H1 (cell line): ENCODE results near the gene TMEM120B. TPM values are rescaled to one million over a fixed set of nuclear protein-coding genes. Genes with fewer than 3 reads are reported as not detected.

Source experiments
- CEBPB ChIP-seq: IDR thresholded peaks from 2 replicates; pipeline ENCODE4 v1.6.1; 2012; ENCODE audit warnings: low read depth, low read length
- HDAC2 ChIP-seq, 2 experiments: fragments of 300-600 bp in 1 of 2; sonication (generic) in 1 of 2; IDR thresholded peaks; 2 replicates each; pipeline ENCODE4 v1.6.1; 2011 to 2012; ENCODE audit warnings: low read depth in 2 of 2, low read length in 2 of 2, mild to moderate bottlenecking in 2 of 2, moderate library complexity in 2 of 2, borderline replicate concordance in 1 of 2, inconsistent platforms in 1 of 2
- JUN ChIP-seq: IDR thresholded peaks from 2 replicates; pipeline ENCODE4 v1.6.1; 2011; ENCODE audit warnings: low read depth, mild to moderate bottlenecking, improper control_type of control experiment, low read length
- NRF1 ChIP-seq: IDR thresholded peaks from 2 replicates; pipeline ENCODE4 v1.6.1; 2011; ENCODE audit warnings: mild to moderate bottlenecking, low read depth, low read length, improper control_type of control experiment
- PHF8 ChIP-seq: fragments of 200-600 bp; sonication (generic); conservative IDR thresholded peaks from 2 replicates; pipeline ENCODE4 v1.7.1; 2012; ENCODE audit warnings: low read depth, mild to moderate bottlenecking, inconsistent platforms, low read length, moderate library complexity
- SIX5 ChIP-seq: IDR thresholded peaks from 2 replicates; pipeline ENCODE4 v1.6.1; 2011; ENCODE audit warnings: mild to moderate bottlenecking, low read depth, low read length
- SP1 ChIP-seq: IDR thresholded peaks from 2 replicates; pipeline ENCODE4 v1.6.1; 2011; ENCODE audit warnings: low read depth, low read length
- SP4 ChIP-seq: IDR thresholded peaks from 2 replicates; pipeline ENCODE4 v1.6.1; 2012; ENCODE audit warnings: low read length, inconsistent platforms
- TAF7 ChIP-seq: optimal IDR thresholded peaks from 2 replicates; pipeline ENCODE3; 2011; ENCODE audit warnings: low read depth, mild to moderate bottlenecking, inconsistent platforms, low read length, moderate library complexity, borderline replicate concordance
- polyA plus RNA-seq, 7 experiments: library from polyadenylated mRNA; depleted of rRNA in 3 of 7; stranded (reverse) in 5 of 7; unstranded in 2 of 7; fragments of >200 nt in 5 of 7; fragments of 200-250 nt in 2 of 7; gene quantifications; 1 replicate in 5 of 7; 2 replicates in 1 of 7; 4 replicates in 1 of 7; pipeline versions ENCODE4 v1.2.1 to v1.2.3, GENCODE V29; 2011 to 2013; ENCODE audit warnings: missing spikeins in 2 of 7, mixed read lengths in 2 of 7
- total RNA-seq: library from RNA; stranded (reverse); fragmentation: NEBNext Ultra II Directional; extraction: Animal tissue kit (Norgen Biotek cat#: 25700); gene quantifications from 2 replicates; pipeline ENCODE4 v1.2.1, GENCODE V29; 2021
- TF ChIP-seq, protein P1 (sequence below): IDR thresholded peaks from 2 replicates; pipeline ENCODE4 v1.6.1; 2011; ENCODE audit warnings: low read length, improper control_type of control experiment

Gene TMEM120B
- total and polyA plus RNA-seq, 2 of the 8 experiments (the other 6 are each of a cell fraction or from before 2014, with no cell fraction given) = 22.0 to 29.1 TPM

DNA sequence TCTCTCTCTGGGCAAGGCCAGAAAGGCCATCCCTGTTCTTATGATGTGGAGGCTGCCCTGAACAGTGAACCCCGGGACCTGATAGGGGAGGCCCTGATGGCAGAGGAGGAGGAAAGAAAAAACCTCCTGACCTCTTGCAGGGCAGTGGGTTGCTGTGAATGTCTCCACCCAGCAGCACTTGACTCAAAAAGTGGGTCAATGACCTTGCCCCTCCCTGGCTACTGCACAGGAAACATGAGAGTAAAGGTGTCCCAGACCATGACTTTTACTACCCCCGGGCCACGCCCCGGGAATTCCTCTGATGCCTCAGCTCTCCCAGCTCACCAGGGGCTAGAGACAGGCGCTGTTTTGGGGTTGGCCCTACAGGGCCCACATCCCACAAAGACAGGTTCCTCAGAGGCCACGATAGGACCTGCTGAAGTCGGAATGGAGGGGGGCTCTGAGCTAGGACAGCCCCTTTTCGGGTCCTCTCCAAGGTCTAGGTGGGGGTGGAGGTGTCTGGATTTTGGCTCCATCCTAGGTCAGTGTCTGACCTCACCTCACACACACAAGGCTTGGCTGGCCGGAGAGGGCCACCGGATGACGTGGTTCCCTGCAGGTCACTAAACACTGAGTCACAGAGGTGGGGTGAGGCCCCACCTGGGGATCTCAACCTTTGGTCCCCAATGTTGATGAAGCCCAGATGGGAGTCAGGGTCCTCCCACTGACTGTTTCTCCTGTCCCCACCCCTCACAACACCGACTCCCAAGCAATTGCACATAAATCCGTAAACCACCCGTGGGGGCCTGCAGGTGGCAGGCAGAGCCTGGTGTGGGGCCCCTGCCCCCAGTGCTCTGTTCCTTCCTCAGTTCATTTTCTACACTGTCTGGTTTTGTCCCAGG is 79.4 kb downstream of the TMEM120B start (continued):
- TF ChIP-seq SP4 = no peak
- TF ChIP-seq SIX5 = no peak
- no peak for TF ChIP-seq TAF7
- TF ChIP-seq SP1 = no peak
- TF ChIP-seq HDAC2 (IDR thresholded peaks at IDR 0.05; ENCODE audit: borderline replicate concordance in 1 of 2, low read depth in 2 of 2, low read length in 2 of 2) = no peak
- TF ChIP-seq, protein P1, sequence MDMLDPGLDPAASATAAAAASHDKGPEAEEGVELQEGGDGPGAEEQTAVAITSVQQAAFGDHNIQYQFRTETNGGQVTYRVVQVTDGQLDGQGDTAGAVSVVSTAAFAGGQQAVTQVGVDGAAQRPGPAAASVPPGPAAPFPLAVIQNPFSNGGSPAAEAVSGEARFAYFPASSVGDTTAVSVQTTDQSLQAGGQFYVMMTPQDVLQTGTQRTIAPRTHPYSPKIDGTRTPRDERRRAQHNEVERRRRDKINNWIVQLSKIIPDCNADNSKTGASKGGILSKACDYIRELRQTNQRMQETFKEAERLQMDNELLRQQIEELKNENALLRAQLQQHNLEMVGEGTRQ = no peak
- TF ChIP-seq JUN = no peak
- no peak for TF ChIP-seq NRF1
- TF ChIP-seq CEBPB = no peak
- TF ChIP-seq PHF8 = no peak
